ENCODE results near the gene NFKB2. TPM values are rescaled to one million over a fixed set of nuclear protein-coding genes. Genes with fewer than 3 reads are reported as not detected.

Gene NFKB2
- polyA plus RNA-seq, 1 donor from 2014 or later, result 0.30 TPM

- H4K20me1 ChIP-seq (ENCODE audit: insufficient read depth), result no peaks in the 10 kb centered on the region
- H3K27me3 ChIP-seq (ENCODE audit: insufficient read depth, low read depth, low read length), result peaks cover 7% of the 10 kb centered on the region
- H2AFZ ChIP-seq (ENCODE audit: low read depth, low read length), result no peak overlapping the region
- H3K4me3 ChIP-seq (ENCODE audit: low read length), result peak overlapping the region; percentile 77
- no peaks in the 10 kb centered on the region for H3K36me3 ChIP-seq (ENCODE audit: insufficient read depth, low read length)
- no peak overlapping the region for H3K4me2 ChIP-seq (ENCODE audit: low read length)
- no peaks in the 10 kb centered on the region for H3K9me3 ChIP-seq (ENCODE audit: low read length)
- no peak overlapping the region for H3K9ac ChIP-seq (ENCODE audit: low read length)
- H3K79me2 ChIP-seq (replicated peaks; ENCODE audit: insufficient read depth, low read length), result peaks cover 7% of the 10 kb centered on the region
- no peaks in the 10 kb centered on the region for H3F3A ChIP-seq (ENCODE audit: insufficient read depth, low read length, poor library complexity, severe bottlenecking)
- no peaks in the 10 kb centered on the region for H3K9me2 ChIP-seq (ENCODE audit: insufficient read depth, low read length)
- H3K27ac ChIP-seq (ENCODE audit: low read length), result no peak overlapping the region
- TF ChIP-seq POLR2AphosphoS5 (IDR thresholded peaks at IDR 0.05) (no peak), EZH2 (IDR thresholded peaks at IDR 0.05; ENCODE audit: borderline replicate concordance, insufficient read depth, low read length, poor library complexity, severe bottlenecking) (no peak), TAF1 (IDR thresholded peaks at IDR 0.05; ENCODE audit: low read depth) (no peak), CTCF (IDR thresholded peaks at IDR 0.05; ENCODE audit: poor library complexity, severe bottlenecking) (no peak), SMC3 (conservative IDR thresholded peaks at IDR 0.05; ENCODE audit: poor library complexity) (no peak), MXI1 (conservative IDR thresholded peaks at IDR 0.05; ENCODE audit: poor library complexity, severe bottlenecking) (no peak), EP300 (conservative IDR thresholded peaks at IDR 0.05; ENCODE audit: poor library complexity, severe bottlenecking) (no peak), RAD21 (conservative IDR thresholded peaks at IDR 0.05) (no peak)
- TF ChIP-seq, protein P1, sequence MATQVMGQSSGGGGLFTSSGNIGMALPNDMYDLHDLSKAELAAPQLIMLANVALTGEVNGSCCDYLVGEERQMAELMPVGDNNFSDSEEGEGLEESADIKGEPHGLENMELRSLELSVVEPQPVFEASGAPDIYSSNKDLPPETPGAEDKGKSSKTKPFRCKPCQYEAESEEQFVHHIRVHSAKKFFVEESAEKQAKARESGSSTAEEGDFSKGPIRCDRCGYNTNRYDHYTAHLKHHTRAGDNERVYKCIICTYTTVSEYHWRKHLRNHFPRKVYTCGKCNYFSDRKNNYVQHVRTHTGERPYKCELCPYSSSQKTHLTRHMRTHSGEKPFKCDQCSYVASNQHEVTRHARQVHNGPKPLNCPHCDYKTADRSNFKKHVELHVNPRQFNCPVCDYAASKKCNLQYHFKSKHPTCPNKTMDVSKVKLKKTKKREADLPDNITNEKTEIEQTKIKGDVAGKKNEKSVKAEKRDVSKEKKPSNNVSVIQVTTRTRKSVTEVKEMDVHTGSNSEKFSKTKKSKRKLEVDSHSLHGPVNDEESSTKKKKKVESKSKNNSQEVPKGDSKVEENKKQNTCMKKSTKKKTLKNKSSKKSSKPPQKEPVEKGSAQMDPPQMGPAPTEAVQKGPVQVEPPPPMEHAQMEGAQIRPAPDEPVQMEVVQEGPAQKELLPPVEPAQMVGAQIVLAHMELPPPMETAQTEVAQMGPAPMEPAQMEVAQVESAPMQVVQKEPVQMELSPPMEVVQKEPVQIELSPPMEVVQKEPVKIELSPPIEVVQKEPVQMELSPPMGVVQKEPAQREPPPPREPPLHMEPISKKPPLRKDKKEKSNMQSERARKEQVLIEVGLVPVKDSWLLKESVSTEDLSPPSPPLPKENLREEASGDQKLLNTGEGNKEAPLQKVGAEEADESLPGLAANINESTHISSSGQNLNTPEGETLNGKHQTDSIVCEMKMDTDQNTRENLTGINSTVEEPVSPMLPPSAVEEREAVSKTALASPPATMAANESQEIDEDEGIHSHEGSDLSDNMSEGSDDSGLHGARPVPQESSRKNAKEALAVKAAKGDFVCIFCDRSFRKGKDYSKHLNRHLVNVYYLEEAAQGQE (IDR thresholded peaks at IDR 0.05; ENCODE audit: borderline replicate concordance), result no peak
These were observed 12.1 kb downstream of the NFKB2 start for GRCh38 chr10:102407425-102408130.

- Histone ChIP-seq H3F3A (ENCODE audit: insufficient read depth, low read length, poor library complexity, severe bottlenecking) (no peaks in the 10 kb centered on the region), H3K27ac (ENCODE audit: low read length) (peak overlapping the region; percentile 5), H3K9me2 (ENCODE audit: insufficient read depth, low read length) (no peaks in the 10 kb centered on the region), H3K4me2 (ENCODE audit: low read length) (peak overlapping the region; percentile 12), H3K79me2 (replicated peaks; ENCODE audit: insufficient read depth, low read length) (peaks cover 8% of the 10 kb centered on the region), H3K4me3 (ENCODE audit: low read length) (peak overlapping the region; percentile 77), H3K9me3 (ENCODE audit: low read length) (no peaks in the 10 kb centered on the region), H3K9ac (ENCODE audit: low read length) (peak overlapping the region; percentile 64), H4K20me1 (ENCODE audit: insufficient read depth) (no peaks in the 10 kb centered on the region), H3K36me3 (ENCODE audit: insufficient read depth, low read length) (no peaks in the 10 kb centered on the region), H3K27me3 (ENCODE audit: insufficient read depth, low read depth, low read length) (peaks cover 7% of the 10 kb centered on the region), H2AFZ (ENCODE audit: low read depth, low read length) (no peak overlapping the region)
- no peak for TF ChIP-seq EZH2 (IDR thresholded peaks at IDR 0.05; ENCODE audit: borderline replicate concordance, insufficient read depth, low read length, poor library complexity, severe bottlenecking)
These were observed 12.7 kb downstream of the NFKB2 start for GRCh38 chr10:102408131-102408727.
